ENCODE data around the gene ART5. TPM values are rescaled to one million over a fixed set of nuclear protein-coding genes. Genes with fewer than 3 reads are reported as not detected.

Gene ART5
- total RNA-seq, 4 donors from 2014 or later, result 0.69 to 2.4 (median 1.7) TPM; not detected in 1

Small RNA genes lying within 50 kb of the gene (small RNA-seq; reads per million reads assigned to genes)
- not detected for gene RF00019

Other genes starting within 250 kb of the ART5 start
- not detected for gene ART1, start 3.1 kb upstream of the ART5 start, total RNA-seq
- 1 to 10 TPM in 1 of 4 donors, under 1 TPM in 1, not detected in 2; 0.76 to 2.2 TPM for gene CHRNA10, start 29.4 kb upstream of the ART5 start, total RNA-seq
- 100 to 1,000 TPM in 3 of 4 donors, 10 to 100 TPM in 1; 55.1 to 189 (median 123) TPM for gene NUP98, start 155.6 kb upstream of the ART5 start, total RNA-seq
- gene PGAP2, start 166.6 kb upstream of the ART5 start, total RNA-seq, result 10 to 100 TPM in 3 of 4 donors, not detected in 1; 12.2 to 16.5 (median 13.8) TPM
- 10 to 100 TPM; 10.5 to 46.9 (median 38.1) TPM for gene RHOG, start 199.0 kb upstream of the ART5 start, total RNA-seq
- gene STIM1, start 213.7 kb upstream of the ART5 start, total RNA-seq, result 100 to 1,000 TPM in 1 of 4 donors, 10 to 100 TPM in 3; 37.6 to 114 (median 56.3) TPM